H9 (cell line): ENCODE measurements around the gene GRIFIN. TPM values are rescaled to one million over a fixed set of nuclear protein-coding genes. Genes with fewer than 3 reads are reported as not detected.
A peak's percentile ranks its signal among the peaks of the same experiment; 100 is the strongest.

Source experiments
- DNase-seq: peaks from one replicate; pipeline ENCODE4 v3.0.0-alpha.2; 2017
- H2AFZ ChIP-seq: one replicate; pipeline ENCODE4 v1.6.1; 2013; ENCODE audit warnings: mild to moderate bottlenecking, low read length, control low read depth, moderate library complexity
- H2AK5ac ChIP-seq: 2 replicates; pipeline ENCODE4 v1.6.1; 2013; ENCODE audit warnings: low read length, control low read depth, mixed read lengths; ENCODE audit not compliant: insufficient read length
- H2BK120ac ChIP-seq: one replicate; pipeline ENCODE4 v1.6.1; 2013; ENCODE audit warnings: low read depth, mild to moderate bottlenecking, low read length, control low read depth, inconsistent platforms; ENCODE audit not compliant: poor library complexity, severe bottlenecking
- H2BK12ac ChIP-seq: 2 replicates; pipeline ENCODE4 v1.6.1; 2013; ENCODE audit warnings: low read length, control low read depth, mixed read lengths, low read depth; ENCODE audit not compliant: insufficient read length
- H2BK15ac ChIP-seq: 2 replicates; pipeline ENCODE4 v1.6.1; 2013; ENCODE audit warnings: low read depth, low read length, control low read depth
- H2BK20ac ChIP-seq: one replicate; pipeline ENCODE4 v1.6.1; 2013; ENCODE audit warnings: low read depth, mild to moderate bottlenecking, low read length, control low read depth, inconsistent platforms; ENCODE audit not compliant: poor library complexity, severe bottlenecking
- H2BK5ac ChIP-seq: 2 replicates; pipeline ENCODE4 v1.6.1; 2013; ENCODE audit warnings: low read length, control low read depth, mixed read lengths; ENCODE audit not compliant: insufficient read length
- H3K14ac ChIP-seq: 2 replicates; pipeline ENCODE4 v1.6.1; 2013; ENCODE audit warnings: low read length, control low read depth; ENCODE audit not compliant: insufficient read depth
- H3K18ac ChIP-seq: 2 replicates; pipeline ENCODE4 v1.6.1; 2013; ENCODE audit warnings: low read depth, mild to moderate bottlenecking, mixed read lengths, low read length, control low read depth; ENCODE audit not compliant: insufficient read length
- H3K23ac ChIP-seq: 2 replicates; pipeline ENCODE4 v1.6.1; 2013; ENCODE audit warnings: low read length, control low read depth, mixed read lengths, low read depth; ENCODE audit not compliant: insufficient read length
- H3K23me2 ChIP-seq: 2 replicates; pipeline ENCODE4 v1.6.1; 2013; ENCODE audit warnings: low read depth, mild to moderate bottlenecking, mixed read lengths, low read length, control low read depth; ENCODE audit not compliant: insufficient read length, poor library complexity, severe bottlenecking
- H3K27ac ChIP-seq: 2 replicates; pipeline ENCODE4 v1.5.1; 2013; ENCODE audit warnings: low read length, control low read depth, mixed read lengths, low read depth; ENCODE audit not compliant: insufficient read length
- H3K27me3 ChIP-seq: 2 replicates; pipeline ENCODE4 v1.6.1; 2013; ENCODE audit warnings: low read length, control low read depth, inconsistent platforms; ENCODE audit not compliant: insufficient read depth
- H3K4ac ChIP-seq: 2 replicates; pipeline ENCODE4 v1.6.1; 2013; ENCODE audit warnings: low read depth, mild to moderate bottlenecking, control low read depth, inconsistent platforms, low read length, moderate library complexity
- H3K4me1 ChIP-seq: 2 replicates; pipeline ENCODE4 v1.6.1; 2013; ENCODE audit warnings: low read length, control low read depth, inconsistent platforms; ENCODE audit not compliant: insufficient read depth
- H3K4me2 ChIP-seq: 2 replicates; pipeline ENCODE4 v1.6.1; 2013; ENCODE audit warnings: low read length, control low read depth, mixed read lengths; ENCODE audit not compliant: insufficient read length, insufficient read depth
- H3K56ac ChIP-seq: 2 replicates; pipeline ENCODE4 v1.6.1; 2013; ENCODE audit warnings: low read depth, mild to moderate bottlenecking, mixed read lengths, low read length, control low read depth; ENCODE audit not compliant: insufficient read length
- H3K79me1 ChIP-seq: 2 replicates; pipeline ENCODE4 v1.6.1; 2013; ENCODE audit warnings: low read depth, mild to moderate bottlenecking, moderate library complexity, low read length, control low read depth, inconsistent platforms; ENCODE audit not compliant: insufficient read depth, poor library complexity, severe bottlenecking
- H3K79me2 ChIP-seq: 2 replicates; pipeline ENCODE4 v1.6.1; 2013; ENCODE audit warnings: low read length, control low read depth, inconsistent platforms; ENCODE audit not compliant: insufficient read depth
- H3K9ac ChIP-seq: 2 replicates; pipeline ENCODE4 v1.6.1; 2013; ENCODE audit warnings: low read length, control low read depth, mixed read lengths; ENCODE audit not compliant: insufficient read length; ENCODE audit errors: extremely low read depth
- H3K9me3 ChIP-seq: one replicate; pipeline ENCODE4 v1.6.1; 2013; ENCODE audit warnings: low read depth, low read length, inconsistent platforms; ENCODE audit not compliant: control insufficient read depth
- H3T11ph ChIP-seq: one replicate; pipeline ENCODE4 v1.6.1; 2013; ENCODE audit warnings: mild to moderate bottlenecking, low read length, control low read depth, inconsistent platforms
- H4K20me1 ChIP-seq: one replicate; pipeline ENCODE4 v1.6.1; 2013; ENCODE audit not compliant: control insufficient read depth, insufficient read length, insufficient read depth
- H4K5ac ChIP-seq: 2 replicates; pipeline ENCODE4 v1.6.1; 2013; ENCODE audit warnings: low read depth, mild to moderate bottlenecking, mixed read lengths, low read length, control low read depth; ENCODE audit not compliant: insufficient read length
- H4K8ac ChIP-seq: replicated peaks from 2 replicates; pipeline ENCODE4 v1.6.1; 2013; ENCODE audit warnings: low read length, control low read depth, mixed read lengths, low read depth; ENCODE audit not compliant: insufficient read length
- H4K91ac ChIP-seq: 2 replicates; pipeline ENCODE4 v1.6.1; 2013; ENCODE audit warnings: low read depth, mild to moderate bottlenecking, moderate library complexity, mixed read lengths, low read length, control low read depth; ENCODE audit not compliant: insufficient read length
- H3K27ac Mint-ChIP-seq, 3 experiments: 2 replicates in 2 of 3; 3 replicates in 1 of 3; pipeline ENCODE4 v1.8.0; 2020 to 2021; ENCODE audit warnings: mixed read lengths in 3 of 3, mild to moderate bottlenecking in 1 of 3, moderate library complexity in 1 of 3
- H3K27me3 Mint-ChIP-seq: 2 replicates; pipeline ENCODE4 v1.8.0; 2021; ENCODE audit warnings: low read depth, mild to moderate bottlenecking, moderate library complexity, mixed read lengths
- H3K36me3 Mint-ChIP-seq, 3 experiments: 2 replicates in 2 of 3; 3 replicates in 1 of 3; pipeline ENCODE4 v1.8.0; 2020 to 2021; ENCODE audit warnings: low read depth in 3 of 3, mixed read lengths in 3 of 3; ENCODE audit not compliant: insufficient read depth in 1 of 3
- H3K4me1 Mint-ChIP-seq, 2 experiments: 2 replicates each; pipeline ENCODE4 v1.8.0; 2020; ENCODE audit warnings: mixed read lengths in 2 of 2
- H3K4me3 Mint-ChIP-seq, 2 experiments: 2 replicates in 1 of 2; 3 replicates in 1 of 2; pipeline ENCODE4 v1.8.0; 2020 to 2021; ENCODE audit warnings: mild to moderate bottlenecking in 2 of 2, mixed read lengths in 2 of 2, moderate library complexity in 1 of 2
- H3K9me3 Mint-ChIP-seq, 2 experiments: 2 replicates in 1 of 2; 3 replicates in 1 of 2; pipeline ENCODE4 v1.8.0; 2020; ENCODE audit warnings: mild to moderate bottlenecking in 2 of 2, mixed read lengths in 2 of 2, moderate library complexity in 1 of 2
- CTCF ChIP-seq: fragments of 200-600 bp; sonication (generic); conservative IDR thresholded peaks from 3 replicates; pipeline ENCODE4 v1.8.0; 2021; ENCODE audit warnings: antibody characterized with exemption, mild to moderate bottlenecking
- WGBS: extraction: QIAGEN DNeasy Blood & Tissue Kit; methylation state at CpG from one replicate; pipeline ENCODE4 v1.1.7; 2013; ENCODE audit warnings: missing lambda C conversion rate, low lambda C conversion rate, mixed read lengths; ENCODE audit not compliant: insufficient read length; ENCODE audit errors: extremely low coverage; 5-methylcytosine and 5-hydroxymethylcytosine counted together
- total RNA-seq: library from RNA; stranded (reverse); gene quantifications from 2 replicates; pipeline ENCODE4 v1.2.1, GENCODE V29; 2021

The GRIFIN gene
- total RNA-seq, 1 experiment from 2014 or later = not detected

- Histone ChIP-seq H3K9ac (no peak overlapping the region), H2BK15ac (no peak overlapping the region), H3K18ac (no peak overlapping the region), H3K23me2 (no peaks in the 10 kb centered on the region), H2BK5ac (no peak overlapping the region), H3K79me2 (no peaks in the 10 kb centered on the region), H3K56ac (no peak overlapping the region), H3K9me3 (no peaks in the 10 kb centered on the region), H3K4ac (no peak overlapping the region), H2AFZ (no peak overlapping the region), H4K91ac (no peak overlapping the region), H2BK20ac (no peak overlapping the region), H4K5ac (no peak overlapping the region), H3T11ph (no peak overlapping the region), H2BK12ac (no peak overlapping the region), H3K4me2 (no peak overlapping the region), H3K79me1 (no peaks in the 10 kb centered on the region), H3K14ac (no peak overlapping the region), H3K23ac (no peak overlapping the region), H4K8ac (no peak overlapping the region), H3K27me3 (no peaks in the 10 kb centered on the region), H2AK5ac (no peak overlapping the region), H4K20me1 (no peaks in the 10 kb centered on the region), H3K4me1 (no peaks in the 10 kb centered on the region; the same call in 1 of the 2 replicates), H2BK120ac (no peak overlapping the region), H3K27ac (no peak overlapping the region)
- Mint-ChIP-seq H3K4me3 (no peak overlapping the region), H3K27me3 (no peaks in the 10 kb centered on the region; the same call in 1 of the 2 replicates), H3K36me3 (no peaks in the 10 kb centered on the region), H3K9me3 (no peaks in the 10 kb centered on the region), H3K4me1 (peaks cover 33 to 49% of the 10 kb centered on the region in 2 experiments), H3K27ac (peak overlapping the region in 1 of 3 experiments; percentile 22; a peak in 1 of 7 replicates)
- no CpG with 5 or more reads among the region's 9 CpGs for WGBS
- no peak for TF ChIP-seq CTCF
- DNase-seq = no peak
These were observed 25.9 kb upstream of the GRIFIN start for GRCh38 chr7:2501947-2502646.
